GM10266 (cell line): Measurements from ENCODE around the gene FAAP20.

ENCODE experiments used
- DNase-seq: peaks from one replicate; pipeline ENCODE4 v3.0.0; 2012; ENCODE audit errors: extremely low spot score
- TF ChIP-seq, protein P1 (sequence below): IDR thresholded peaks from 2 replicates; pipeline ENCODE4 v1.5.1; 2012; ENCODE audit warnings: mild to moderate bottlenecking, low read depth; ENCODE audit not compliant: control insufficient read depth, insufficient read depth; ENCODE audit errors: missing control alignments

The FAAP20 gene

DNA sequence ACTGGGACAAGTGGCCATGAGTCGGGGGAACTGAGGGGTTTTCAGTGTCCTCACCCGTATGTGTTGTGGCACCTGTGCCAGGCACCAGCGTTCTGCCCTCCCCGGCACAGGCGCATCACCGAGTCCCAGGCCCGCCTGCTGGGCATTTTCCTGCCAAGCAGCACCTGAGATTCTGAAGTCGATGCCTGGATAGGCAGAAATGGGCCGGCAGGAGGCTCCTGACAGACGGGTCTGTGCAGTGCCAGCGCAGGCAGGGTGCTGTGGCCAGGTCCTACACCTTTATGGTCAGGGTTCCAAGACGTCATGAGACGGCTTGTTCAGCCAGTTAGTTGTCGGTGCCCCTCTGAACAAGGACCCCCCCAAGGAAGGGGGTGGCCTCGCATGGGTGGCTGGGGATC is 10.6 kb downstream of the FAAP20 start:
- no peak for DNase-seq
- TF ChIP-seq, protein P1, sequence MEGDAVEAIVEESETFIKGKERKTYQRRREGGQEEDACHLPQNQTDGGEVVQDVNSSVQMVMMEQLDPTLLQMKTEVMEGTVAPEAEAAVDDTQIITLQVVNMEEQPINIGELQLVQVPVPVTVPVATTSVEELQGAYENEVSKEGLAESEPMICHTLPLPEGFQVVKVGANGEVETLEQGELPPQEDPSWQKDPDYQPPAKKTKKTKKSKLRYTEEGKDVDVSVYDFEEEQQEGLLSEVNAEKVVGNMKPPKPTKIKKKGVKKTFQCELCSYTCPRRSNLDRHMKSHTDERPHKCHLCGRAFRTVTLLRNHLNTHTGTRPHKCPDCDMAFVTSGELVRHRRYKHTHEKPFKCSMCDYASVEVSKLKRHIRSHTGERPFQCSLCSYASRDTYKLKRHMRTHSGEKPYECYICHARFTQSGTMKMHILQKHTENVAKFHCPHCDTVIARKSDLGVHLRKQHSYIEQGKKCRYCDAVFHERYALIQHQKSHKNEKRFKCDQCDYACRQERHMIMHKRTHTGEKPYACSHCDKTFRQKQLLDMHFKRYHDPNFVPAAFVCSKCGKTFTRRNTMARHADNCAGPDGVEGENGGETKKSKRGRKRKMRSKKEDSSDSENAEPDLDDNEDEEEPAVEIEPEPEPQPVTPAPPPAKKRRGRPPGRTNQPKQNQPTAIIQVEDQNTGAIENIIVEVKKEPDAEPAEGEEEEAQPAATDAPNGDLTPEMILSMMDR: no peak

GRCh38 chr1:2182376-2182775 is 12.2 kb downstream of the FAAP20 start:
- TF ChIP-seq, protein P1: no peak
- DNase-seq: no peak

GRCh38 chr1:2181752-2182151 is 12.8 kb downstream of the FAAP20 start:
- DNase-seq: no peak
- TF ChIP-seq, protein P1: no peak

DNA sequence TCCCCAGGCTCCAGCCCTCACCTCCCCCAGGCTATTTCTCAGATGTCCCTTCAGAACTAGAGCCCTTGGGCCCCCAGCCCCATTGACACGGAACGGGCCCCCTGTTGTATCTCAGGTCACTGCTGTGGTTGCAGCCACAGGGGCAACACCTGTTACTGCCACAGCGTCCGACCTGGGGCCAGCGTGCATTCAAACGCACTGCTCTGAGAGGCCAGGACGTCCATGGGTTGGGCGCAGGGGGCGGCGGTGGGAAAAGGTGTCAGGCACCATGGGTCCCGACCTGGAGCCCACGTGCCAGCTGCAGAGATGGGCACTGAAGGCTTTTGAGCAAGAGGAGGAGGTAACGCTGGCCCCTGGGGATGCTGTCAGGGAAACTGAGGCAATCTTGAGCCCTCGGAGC is 13.3 kb downstream of the FAAP20 start:
- TF ChIP-seq, protein P1: no peak

DNA sequence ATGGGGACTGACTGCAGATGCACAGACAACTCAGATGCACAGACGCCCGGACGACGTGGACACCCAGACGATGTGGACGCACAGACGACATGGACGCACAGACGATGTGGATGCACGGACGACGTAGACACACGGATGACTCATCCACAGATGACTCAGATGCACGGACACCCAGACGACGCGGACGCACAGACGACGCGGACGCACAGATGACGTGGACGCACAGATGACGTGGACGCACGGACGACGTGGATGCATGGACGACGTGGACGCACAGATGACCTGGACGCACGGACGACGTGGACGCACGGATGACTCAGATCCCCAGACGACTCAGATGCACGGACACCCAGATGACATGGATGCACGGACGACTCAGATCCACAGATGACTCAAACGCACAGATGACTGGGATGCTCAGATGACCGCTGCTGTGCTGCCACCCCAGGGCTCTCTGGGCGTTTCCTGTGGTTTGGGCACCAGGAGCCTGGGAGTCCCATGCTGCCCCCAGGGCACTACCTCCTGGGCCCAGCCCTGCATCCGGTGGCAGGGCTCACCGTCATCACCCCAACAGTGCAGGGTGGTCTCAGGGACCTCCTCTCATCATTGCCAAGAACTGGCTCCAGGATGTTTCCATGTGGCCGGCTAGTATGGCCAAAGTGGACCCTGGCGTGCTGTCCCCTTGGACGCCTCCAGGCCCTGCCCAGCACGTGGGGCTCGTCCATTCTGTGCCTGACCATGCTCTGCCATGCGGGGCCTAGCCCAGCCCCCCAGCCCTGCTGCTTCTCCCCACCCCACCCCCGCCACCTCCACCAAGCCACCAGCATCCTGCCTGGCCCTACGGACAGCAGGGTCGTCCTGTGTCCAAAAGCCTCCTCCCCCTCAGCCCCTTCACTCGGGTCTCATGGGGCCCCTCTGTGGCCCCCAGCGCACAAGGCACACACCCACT is 14.0 kb downstream of the FAAP20 start:
- no peak for DNase-seq
- TF ChIP-seq, protein P1: no peak

More for the DNA sequence above, 13.3 kb downstream of the FAAP20 start:
- DNase-seq: no peak

- no peak for DNase-seq
- TF ChIP-seq, protein P1: no peak
These were observed 15.1 kb downstream of the FAAP20 start for GRCh38 chr1:2179283-2180013.
